GM12875 (cell line): Measurements from ENCODE around the gene AAR2.

Source experiments
- H3K4me3 ChIP-seq: one replicate; pipeline ENCODE4 v1.5.1; 2011; ENCODE audit warnings: low read depth, low read length, control low read depth
- TF ChIP-seq, protein P1 (sequence below): IDR thresholded peaks from 2 replicates; pipeline ENCODE4 v1.5.1; 2011; ENCODE audit warnings: low read depth, mild to moderate bottlenecking, control low read depth, inconsistent platforms, low read length, moderate library complexity, borderline replicate concordance; ENCODE audit not compliant: insufficient read depth

Gene AAR2

DNA sequence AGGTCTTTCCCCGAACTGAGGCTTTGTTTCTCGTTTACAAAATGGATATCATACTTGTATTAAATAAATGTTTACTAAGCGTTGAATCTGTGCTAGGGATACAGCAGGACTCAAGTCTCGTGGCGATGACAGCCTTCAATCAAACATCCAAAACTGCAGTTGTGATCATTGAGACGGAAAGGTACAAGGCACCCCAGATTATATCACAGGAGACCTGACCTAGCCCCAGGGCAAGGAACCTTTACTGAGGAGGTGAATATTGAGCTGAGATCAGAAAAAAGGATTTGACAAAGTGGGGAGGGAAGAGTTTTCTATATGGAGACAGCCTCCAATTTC is 476 bp downstream of the AAR2 start:
- H3K4me3 ChIP-seq, result peak overlapping the region; percentile 56
- TF ChIP-seq, protein P1, sequence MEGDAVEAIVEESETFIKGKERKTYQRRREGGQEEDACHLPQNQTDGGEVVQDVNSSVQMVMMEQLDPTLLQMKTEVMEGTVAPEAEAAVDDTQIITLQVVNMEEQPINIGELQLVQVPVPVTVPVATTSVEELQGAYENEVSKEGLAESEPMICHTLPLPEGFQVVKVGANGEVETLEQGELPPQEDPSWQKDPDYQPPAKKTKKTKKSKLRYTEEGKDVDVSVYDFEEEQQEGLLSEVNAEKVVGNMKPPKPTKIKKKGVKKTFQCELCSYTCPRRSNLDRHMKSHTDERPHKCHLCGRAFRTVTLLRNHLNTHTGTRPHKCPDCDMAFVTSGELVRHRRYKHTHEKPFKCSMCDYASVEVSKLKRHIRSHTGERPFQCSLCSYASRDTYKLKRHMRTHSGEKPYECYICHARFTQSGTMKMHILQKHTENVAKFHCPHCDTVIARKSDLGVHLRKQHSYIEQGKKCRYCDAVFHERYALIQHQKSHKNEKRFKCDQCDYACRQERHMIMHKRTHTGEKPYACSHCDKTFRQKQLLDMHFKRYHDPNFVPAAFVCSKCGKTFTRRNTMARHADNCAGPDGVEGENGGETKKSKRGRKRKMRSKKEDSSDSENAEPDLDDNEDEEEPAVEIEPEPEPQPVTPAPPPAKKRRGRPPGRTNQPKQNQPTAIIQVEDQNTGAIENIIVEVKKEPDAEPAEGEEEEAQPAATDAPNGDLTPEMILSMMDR, result no peak

- TF ChIP-seq, protein P1, result no peak
- H3K4me3 ChIP-seq, result no peak overlapping the region
These were observed 1.2 kb downstream of the AAR2 start for GRCh38 chr20:36237477-36237876.

DNA sequence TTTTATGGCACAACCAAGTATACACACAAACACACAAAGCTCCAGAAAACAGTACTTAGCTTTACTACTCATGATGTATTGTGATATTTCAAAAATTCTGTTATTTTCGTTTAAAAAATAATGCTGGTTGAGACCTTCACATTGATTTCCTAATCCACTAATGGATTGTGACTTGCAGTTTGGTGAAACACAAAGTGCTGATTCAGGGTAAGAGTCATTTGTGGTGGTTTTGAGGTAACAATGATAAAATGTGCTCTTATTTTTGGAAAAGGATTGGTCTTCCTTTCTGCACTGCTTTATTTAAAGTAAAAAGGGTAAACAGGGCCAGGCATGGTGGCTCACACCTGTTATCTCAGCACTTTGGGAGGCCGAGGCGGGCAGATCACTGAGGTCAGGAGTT is 1.9 kb downstream of the AAR2 start:
- TF ChIP-seq, protein P1, result no peak
- H3K4me3 ChIP-seq, result no peak overlapping the region

DNA sequence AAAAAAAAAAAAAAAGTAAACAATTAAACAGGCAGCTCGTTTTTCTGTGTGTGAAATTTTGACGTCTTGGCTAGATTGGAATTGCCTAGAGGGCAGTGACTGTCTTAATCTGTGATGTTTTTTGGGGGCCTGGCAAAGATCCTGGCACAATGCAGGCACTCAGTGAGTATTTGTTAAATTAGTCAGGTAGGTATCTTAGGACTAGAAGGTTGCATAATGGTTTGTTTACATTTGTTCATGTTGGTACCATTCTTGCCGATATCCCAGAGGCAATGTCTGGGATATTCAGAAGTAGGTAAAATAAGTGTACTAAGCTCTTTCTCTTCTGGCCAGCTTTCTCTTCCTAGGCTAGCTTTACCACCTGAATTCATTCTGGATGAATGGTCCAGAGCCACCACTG is 2.5 kb downstream of the AAR2 start:
- no peak overlapping the region for H3K4me3 ChIP-seq
- TF ChIP-seq, protein P1, result no peak

DNA sequence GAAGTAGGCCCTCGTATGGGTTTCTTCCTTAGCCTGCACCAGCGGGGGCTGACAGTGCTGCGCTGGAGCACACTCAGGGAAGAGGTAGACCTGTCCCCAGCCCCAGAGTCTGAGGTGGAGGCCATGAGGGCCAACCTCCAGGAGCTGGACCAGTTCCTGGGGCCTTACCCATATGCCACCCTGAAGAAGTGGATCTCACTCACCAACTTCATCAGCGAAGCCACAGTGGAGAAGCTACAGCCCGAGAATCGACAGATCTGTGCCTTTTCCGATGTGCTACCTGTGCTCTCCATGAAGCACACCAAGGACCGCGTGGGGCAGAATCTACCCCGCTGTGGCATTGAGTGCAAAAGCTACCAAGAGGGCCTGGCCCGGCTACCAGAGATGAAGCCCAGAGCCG is 3.8 kb downstream of the AAR2 start:
- TF ChIP-seq, protein P1, result no peak
- no peak overlapping the region for H3K4me3 ChIP-seq

DNA sequence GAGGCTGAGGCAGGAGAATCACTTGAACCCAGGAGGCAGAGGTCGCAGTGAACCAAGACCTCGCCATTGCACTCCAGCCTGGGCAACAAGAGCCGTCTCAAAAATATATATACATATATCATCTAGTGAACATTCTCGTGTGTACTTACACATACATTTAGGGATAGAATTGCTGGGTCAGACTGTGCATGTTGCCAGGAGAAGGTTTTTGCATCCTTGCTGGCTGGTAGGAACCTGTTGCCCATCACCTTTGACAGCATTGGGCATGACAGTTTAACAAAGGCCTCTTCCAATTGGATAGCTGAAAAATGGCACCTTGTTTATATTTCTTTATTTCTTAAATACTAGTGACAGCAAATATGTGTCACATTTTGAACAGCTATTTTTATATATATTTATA is 5.4 kb downstream of the AAR2 start:
- TF ChIP-seq, protein P1, result no peak
- H3K4me3 ChIP-seq, result no peak overlapping the region

GRCh38 chr20:36243726-36244125 is 7.4 kb downstream of the AAR2 start:
- TF ChIP-seq, protein P1, result no peak
- no peak overlapping the region for H3K4me3 ChIP-seq
